HEK293 (cell line): Measurements from ENCODE around the gene DNER.

Experiments
- CTCF ChIA-PET: fragments of 350-600 bp; formaldehyde crosslinking; extraction: SDS; loops from one replicate; lab custom pipeline; 2021; ENCODE audit warnings: antibody characterized with exemption; lab: Yijun Ruan, JAX
- POLR2A ChIA-PET: fragments of 300-600 bp; formaldehyde crosslinking; extraction: SDS; loops from one replicate; lab custom pipeline; 2020; ENCODE audit warnings: antibody characterized with exemption, inconsistent platforms; lab: Yijun Ruan, JAX
- H3K27ac ChIP-seq: fragments of 200-500 bp; sonication (Bioruptor generic); 2 replicates; pipeline ENCODE4 v1.5.1; 2014; ENCODE audit warnings: low read depth, low read length, control low read depth, inconsistent platforms; ENCODE audit errors: extremely low read depth
- H3K36me3 ChIP-seq, 2 experiments: fragments of 200-500 bp in 1 of 2; sonication (Bioruptor generic) in 1 of 2; 1 replicate in 1 of 2; 2 replicates in 1 of 2; pipeline ENCODE4 v1.5.1; 2014 to 2017; ENCODE audit warnings: inconsistent platforms in 2 of 2, low read length in 2 of 2; ENCODE audit not compliant: control insufficient read depth in 2 of 2, insufficient read depth in 1 of 2
- H3K4me1 ChIP-seq: fragments of 200-500 bp; sonication (Bioruptor generic); 2 replicates; pipeline ENCODE4 v1.5.1; 2014; ENCODE audit warnings: mild to moderate bottlenecking, low read length, inconsistent platforms; ENCODE audit not compliant: control insufficient read depth, insufficient read depth
- H3K4me3 ChIP-seq: 2 replicates; pipeline ENCODE4 v1.5.1; 2011; ENCODE audit warnings: low read depth, mild to moderate bottlenecking, control low read depth, low read length, moderate library complexity
- H3K9me3 ChIP-seq: fragments of 200-500 bp; sonication (Bioruptor generic); 2 replicates; pipeline ENCODE4 v1.5.1; 2014; ENCODE audit warnings: low read depth, low read length, inconsistent platforms; ENCODE audit not compliant: control insufficient read depth, insufficient read depth
- BCL11A ChIP-seq: fragments of 450-650 bp; formaldehyde crosslinking; IDR thresholded peaks from 2 replicates; pipeline ENCODE4 v1.5.1; 2016; ENCODE audit warnings: low read depth, missing biosample characterization, missing genetic modification characterization
- EGR2 ChIP-seq: fragments of 450-650 bp; formaldehyde crosslinking; IDR thresholded peaks from 2 replicates; pipeline ENCODE4 v1.5.1; 2016; ENCODE audit warnings: low read depth, missing biosample characterization, missing genetic modification characterization
- KLF10 ChIP-seq: fragments of 450-650 bp; IDR thresholded peaks from 2 replicates; pipeline ENCODE4 v1.5.1; 2018; ENCODE audit warnings: missing biosample characterization, mild to moderate bottlenecking, missing genetic modification characterization
- WT1 ChIP-seq: fragments of 450-650 bp; formaldehyde crosslinking; IDR thresholded peaks from 2 replicates; pipeline ENCODE4 v1.5.1; 2016; ENCODE audit warnings: missing biosample characterization, missing genetic modification characterization
- ZBTB48 ChIP-seq: fragments of 450-650 bp; formaldehyde crosslinking; IDR thresholded peaks from 2 replicates; pipeline ENCODE4 v1.5.1; 2016; ENCODE audit warnings: missing biosample characterization, missing genetic modification characterization
- ZNF114 ChIP-seq: fragments of 450-650 bp; formaldehyde crosslinking; IDR thresholded peaks from 2 replicates; pipeline ENCODE4 v1.5.0; 2017; ENCODE audit warnings: missing biosample characterization, missing genetic modification characterization
- ZNF175 ChIP-seq: fragments of 450-650 bp; formaldehyde crosslinking; IDR thresholded peaks from 2 replicates; pipeline ENCODE4 v1.5.1; 2016; ENCODE audit warnings: missing biosample characterization, missing genetic modification characterization
- ZNF292 ChIP-seq: fragments of 450-650 bp; formaldehyde crosslinking; IDR thresholded peaks from 2 replicates; pipeline ENCODE4 v1.5.1; 2016; ENCODE audit warnings: low read depth, missing biosample characterization, missing genetic modification characterization, borderline replicate concordance
- ZNF366 ChIP-seq: fragments of 450-650 bp; formaldehyde crosslinking; conservative IDR thresholded peaks from 2 replicates; pipeline ENCODE4 v1.5.1; 2016; ENCODE audit warnings: missing biosample characterization, missing genetic modification characterization
- ZNF560 ChIP-seq: fragments of 450-650 bp; formaldehyde crosslinking; IDR thresholded peaks from 2 replicates; pipeline ENCODE4 v1.5.1; 2017; ENCODE audit warnings: missing biosample characterization, missing genetic modification characterization, borderline replicate concordance
- ZNF585B ChIP-seq: fragments of 450-650 bp; formaldehyde crosslinking; IDR thresholded peaks from 2 replicates; pipeline ENCODE4 v1.5.1; 2016; ENCODE audit warnings: missing biosample characterization, missing genetic modification characterization
- ZNF624 ChIP-seq: fragments of 450-650 bp; formaldehyde crosslinking; IDR thresholded peaks from 2 replicates; pipeline ENCODE4 v1.5.1; 2017; ENCODE audit warnings: missing biosample characterization, missing genetic modification characterization
- TF ChIP-seq, protein P1 (sequence below): fragments of 450-650 bp; formaldehyde crosslinking; IDR thresholded peaks from 2 replicates; pipeline ENCODE4 v1.5.1; 2016; ENCODE audit warnings: missing biosample characterization, missing genetic modification characterization
- TF ChIP-seq, protein P2 (sequence below): fragments of 450-650 bp; formaldehyde crosslinking; IDR thresholded peaks from 2 replicates; pipeline ENCODE4 v1.5.1; 2016; ENCODE audit warnings: missing biosample characterization, missing genetic modification characterization
- TF ChIP-seq, protein P3 (sequence below): fragments of 450-650 bp; IDR thresholded peaks from 2 replicates; pipeline ENCODE4 v1.5.1; 2018; ENCODE audit warnings: missing biosample characterization, missing genetic modification characterization
- TF ChIP-seq, protein P4 (sequence below): fragments of 450-650 bp; formaldehyde crosslinking; IDR thresholded peaks from 2 replicates; pipeline ENCODE4 v1.5.1; 2016; ENCODE audit warnings: missing biosample characterization, missing genetic modification characterization, low read depth
- TF ChIP-seq, protein P5 (sequence below): fragments of 450-650 bp; formaldehyde crosslinking; IDR thresholded peaks from 2 replicates; pipeline ENCODE4 v1.5.1; 2016; ENCODE audit warnings: missing biosample characterization, missing genetic modification characterization, low read depth
- TF ChIP-seq, protein P6 (sequence below): fragments of 450-650 bp; formaldehyde crosslinking; IDR thresholded peaks from 2 replicates; pipeline ENCODE4 v1.5.1; 2016; ENCODE audit warnings: missing biosample characterization, missing genetic modification characterization
- TF ChIP-seq, protein P7 (sequence below): fragments of 450-650 bp; formaldehyde crosslinking; IDR thresholded peaks from 2 replicates; pipeline ENCODE4 v1.5.1; 2016; ENCODE audit warnings: missing biosample characterization, missing genetic modification characterization

Gene DNER

DNA sequence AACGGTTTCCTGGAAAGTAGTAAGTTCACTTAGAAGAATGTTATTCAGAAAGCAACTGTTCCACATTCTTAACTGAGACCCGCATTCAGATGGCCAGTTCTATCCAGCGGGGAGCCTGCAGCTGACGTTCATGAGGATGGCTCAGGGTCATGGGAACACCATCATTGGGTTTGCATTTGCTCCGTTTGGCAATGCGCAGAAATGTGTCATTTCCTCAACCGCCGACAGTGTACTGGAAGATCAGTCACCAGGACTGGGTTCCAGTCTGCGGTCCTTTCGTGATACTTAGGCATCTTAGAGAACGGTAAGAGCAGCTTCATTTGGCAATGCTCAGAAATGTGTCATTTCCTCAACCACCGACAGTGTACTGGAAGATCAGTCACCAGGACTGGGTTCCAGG is 104.0 kb downstream of the DNER start (continued):
- TF ChIP-seq, protein P1, sequence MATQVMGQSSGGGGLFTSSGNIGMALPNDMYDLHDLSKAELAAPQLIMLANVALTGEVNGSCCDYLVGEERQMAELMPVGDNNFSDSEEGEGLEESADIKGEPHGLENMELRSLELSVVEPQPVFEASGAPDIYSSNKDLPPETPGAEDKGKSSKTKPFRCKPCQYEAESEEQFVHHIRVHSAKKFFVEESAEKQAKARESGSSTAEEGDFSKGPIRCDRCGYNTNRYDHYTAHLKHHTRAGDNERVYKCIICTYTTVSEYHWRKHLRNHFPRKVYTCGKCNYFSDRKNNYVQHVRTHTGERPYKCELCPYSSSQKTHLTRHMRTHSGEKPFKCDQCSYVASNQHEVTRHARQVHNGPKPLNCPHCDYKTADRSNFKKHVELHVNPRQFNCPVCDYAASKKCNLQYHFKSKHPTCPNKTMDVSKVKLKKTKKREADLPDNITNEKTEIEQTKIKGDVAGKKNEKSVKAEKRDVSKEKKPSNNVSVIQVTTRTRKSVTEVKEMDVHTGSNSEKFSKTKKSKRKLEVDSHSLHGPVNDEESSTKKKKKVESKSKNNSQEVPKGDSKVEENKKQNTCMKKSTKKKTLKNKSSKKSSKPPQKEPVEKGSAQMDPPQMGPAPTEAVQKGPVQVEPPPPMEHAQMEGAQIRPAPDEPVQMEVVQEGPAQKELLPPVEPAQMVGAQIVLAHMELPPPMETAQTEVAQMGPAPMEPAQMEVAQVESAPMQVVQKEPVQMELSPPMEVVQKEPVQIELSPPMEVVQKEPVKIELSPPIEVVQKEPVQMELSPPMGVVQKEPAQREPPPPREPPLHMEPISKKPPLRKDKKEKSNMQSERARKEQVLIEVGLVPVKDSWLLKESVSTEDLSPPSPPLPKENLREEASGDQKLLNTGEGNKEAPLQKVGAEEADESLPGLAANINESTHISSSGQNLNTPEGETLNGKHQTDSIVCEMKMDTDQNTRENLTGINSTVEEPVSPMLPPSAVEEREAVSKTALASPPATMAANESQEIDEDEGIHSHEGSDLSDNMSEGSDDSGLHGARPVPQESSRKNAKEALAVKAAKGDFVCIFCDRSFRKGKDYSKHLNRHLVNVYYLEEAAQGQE (tag by site-specific recombination) = no peak
- TF ChIP-seq ZBTB48 (tag by site-specific recombination) (no peak), EGR2 (tag by site-specific recombination) (no peak), ZNF175 (no peak), WT1 (tag by site-specific recombination) (no peak)
- TF ChIP-seq, protein P2, sequence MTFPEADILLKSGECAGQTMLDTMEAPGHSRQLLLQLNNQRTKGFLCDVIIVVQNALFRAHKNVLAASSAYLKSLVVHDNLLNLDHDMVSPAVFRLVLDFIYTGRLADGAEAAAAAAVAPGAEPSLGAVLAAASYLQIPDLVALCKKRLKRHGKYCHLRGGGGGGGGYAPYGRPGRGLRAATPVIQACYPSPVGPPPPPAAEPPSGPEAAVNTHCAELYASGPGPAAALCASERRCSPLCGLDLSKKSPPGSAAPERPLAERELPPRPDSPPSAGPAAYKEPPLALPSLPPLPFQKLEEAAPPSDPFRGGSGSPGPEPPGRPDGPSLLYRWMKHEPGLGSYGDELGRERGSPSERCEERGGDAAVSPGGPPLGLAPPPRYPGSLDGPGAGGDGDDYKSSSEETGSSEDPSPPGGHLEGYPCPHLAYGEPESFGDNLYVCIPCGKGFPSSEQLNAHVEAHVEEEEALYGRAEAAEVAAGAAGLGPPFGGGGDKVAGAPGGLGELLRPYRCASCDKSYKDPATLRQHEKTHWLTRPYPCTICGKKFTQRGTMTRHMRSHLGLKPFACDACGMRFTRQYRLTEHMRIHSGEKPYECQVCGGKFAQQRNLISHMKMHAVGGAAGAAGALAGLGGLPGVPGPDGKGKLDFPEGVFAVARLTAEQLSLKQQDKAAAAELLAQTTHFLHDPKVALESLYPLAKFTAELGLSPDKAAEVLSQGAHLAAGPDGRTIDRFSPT (tag by site-specific recombination) = no peak
- TF ChIP-seq, protein P3, sequence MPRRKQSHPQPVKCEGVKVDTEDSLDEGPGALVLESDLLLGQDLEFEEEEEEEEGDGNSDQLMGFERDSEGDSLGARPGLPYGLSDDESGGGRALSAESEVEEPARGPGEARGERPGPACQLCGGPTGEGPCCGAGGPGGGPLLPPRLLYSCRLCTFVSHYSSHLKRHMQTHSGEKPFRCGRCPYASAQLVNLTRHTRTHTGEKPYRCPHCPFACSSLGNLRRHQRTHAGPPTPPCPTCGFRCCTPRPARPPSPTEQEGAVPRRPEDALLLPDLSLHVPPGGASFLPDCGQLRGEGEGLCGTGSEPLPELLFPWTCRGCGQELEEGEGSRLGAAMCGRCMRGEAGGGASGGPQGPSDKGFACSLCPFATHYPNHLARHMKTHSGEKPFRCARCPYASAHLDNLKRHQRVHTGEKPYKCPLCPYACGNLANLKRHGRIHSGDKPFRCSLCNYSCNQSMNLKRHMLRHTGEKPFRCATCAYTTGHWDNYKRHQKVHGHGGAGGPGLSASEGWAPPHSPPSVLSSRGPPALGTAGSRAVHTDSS = no peak

DNA sequence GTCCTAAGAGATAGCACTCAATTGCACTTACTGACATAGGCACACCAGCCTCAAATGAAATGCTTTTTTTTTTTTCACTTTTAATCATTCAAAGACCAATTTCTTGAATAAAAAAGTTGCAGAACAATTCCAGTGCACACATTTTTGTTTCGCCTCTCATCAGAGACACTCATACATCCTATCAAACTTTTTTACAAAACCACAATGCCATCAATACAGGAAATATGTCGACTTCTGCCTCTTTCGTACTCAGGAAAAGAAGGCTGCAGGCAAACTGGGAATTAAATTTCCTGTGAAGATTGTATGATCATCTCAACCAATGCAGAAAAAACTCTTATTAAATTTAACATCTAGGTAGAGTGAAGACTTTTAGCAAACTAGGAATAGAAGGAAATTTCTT is 112.4 kb downstream of the DNER start:
- POLR2A ChIA-PET = no interaction called here
- Histone ChIP-seq H3K4me1 (no peaks in the 10 kb centered on the region), H3K9me3 (no peaks in the 10 kb centered on the region), H3K4me3 (no peak overlapping the region), H3K36me3 (no peaks in the 10 kb centered on the region), H3K27ac (no peak overlapping the region)
- no peak for TF ChIP-seq KLF10 (tag by site-specific recombination)
- CTCF ChIA-PET = interaction anchor here (0.6 kb wide), 1 partner anchor 249 kb away, joined by 5 read pairs; no protein-coding TSS in a partner anchor

DNA sequence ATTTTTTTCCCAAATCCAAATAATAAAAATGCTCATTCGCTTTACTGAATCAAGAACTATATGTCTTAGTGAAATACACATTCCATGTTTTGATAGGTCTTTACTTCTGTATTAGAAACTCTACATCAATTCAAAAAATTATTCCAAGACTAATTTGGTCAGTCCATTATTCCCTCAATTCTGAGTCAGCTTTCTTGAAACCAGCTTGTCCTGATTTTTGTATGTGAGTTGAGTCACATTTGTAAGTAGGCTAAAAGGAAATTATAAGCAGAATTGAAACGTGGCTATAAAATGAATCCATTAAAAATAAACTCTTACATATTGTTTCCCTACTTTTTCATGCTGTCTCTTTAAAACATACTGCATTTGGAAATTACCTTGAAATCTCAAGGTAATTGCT is 113.0 kb downstream of the DNER start:
- CTCF ChIA-PET = interaction anchor here (0.6 kb wide), 1 partner anchor 248 kb away, joined by 5 read pairs; no protein-coding TSS in a partner anchor

More for the DNA sequence above, 113.0 kb downstream of the DNER start:
- Histone ChIP-seq H3K9me3 (no peaks in the 10 kb centered on the region), H3K4me3 (no peak overlapping the region), H3K36me3 (no peaks in the 10 kb centered on the region), H3K4me1 (no peaks in the 10 kb centered on the region), H3K27ac (no peak overlapping the region)
- TF ChIP-seq BCL11A (tag by site-specific recombination) (no peak), ZNF114 (no peak), ZNF560 (tag by site-specific recombination) (no peak), WT1 (tag by site-specific recombination) (no peak), ZNF585B (tag by site-specific recombination) (no peak), ZNF624 (tag by site-specific recombination) (no peak), ZNF366 (tag by site-specific recombination) (no peak), ZNF292 (tag by site-specific recombination) (no peak)
- TF ChIP-seq, protein P4, sequence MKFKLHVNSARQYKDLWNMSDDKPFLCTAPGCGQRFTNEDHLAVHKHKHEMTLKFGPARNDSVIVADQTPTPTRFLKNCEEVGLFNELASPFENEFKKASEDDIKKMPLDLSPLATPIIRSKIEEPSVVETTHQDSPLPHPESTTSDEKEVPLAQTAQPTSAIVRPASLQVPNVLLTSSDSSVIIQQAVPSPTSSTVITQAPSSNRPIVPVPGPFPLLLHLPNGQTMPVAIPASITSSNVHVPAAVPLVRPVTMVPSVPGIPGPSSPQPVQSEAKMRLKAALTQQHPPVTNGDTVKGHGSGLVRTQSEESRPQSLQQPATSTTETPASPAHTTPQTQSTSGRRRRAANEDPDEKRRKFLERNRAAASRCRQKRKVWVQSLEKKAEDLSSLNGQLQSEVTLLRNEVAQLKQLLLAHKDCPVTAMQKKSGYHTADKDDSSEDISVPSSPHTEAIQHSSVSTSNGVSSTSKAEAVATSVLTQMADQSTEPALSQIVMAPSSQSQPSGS (tag by site-specific recombination) = no peak
- TF ChIP-seq, protein P5, sequence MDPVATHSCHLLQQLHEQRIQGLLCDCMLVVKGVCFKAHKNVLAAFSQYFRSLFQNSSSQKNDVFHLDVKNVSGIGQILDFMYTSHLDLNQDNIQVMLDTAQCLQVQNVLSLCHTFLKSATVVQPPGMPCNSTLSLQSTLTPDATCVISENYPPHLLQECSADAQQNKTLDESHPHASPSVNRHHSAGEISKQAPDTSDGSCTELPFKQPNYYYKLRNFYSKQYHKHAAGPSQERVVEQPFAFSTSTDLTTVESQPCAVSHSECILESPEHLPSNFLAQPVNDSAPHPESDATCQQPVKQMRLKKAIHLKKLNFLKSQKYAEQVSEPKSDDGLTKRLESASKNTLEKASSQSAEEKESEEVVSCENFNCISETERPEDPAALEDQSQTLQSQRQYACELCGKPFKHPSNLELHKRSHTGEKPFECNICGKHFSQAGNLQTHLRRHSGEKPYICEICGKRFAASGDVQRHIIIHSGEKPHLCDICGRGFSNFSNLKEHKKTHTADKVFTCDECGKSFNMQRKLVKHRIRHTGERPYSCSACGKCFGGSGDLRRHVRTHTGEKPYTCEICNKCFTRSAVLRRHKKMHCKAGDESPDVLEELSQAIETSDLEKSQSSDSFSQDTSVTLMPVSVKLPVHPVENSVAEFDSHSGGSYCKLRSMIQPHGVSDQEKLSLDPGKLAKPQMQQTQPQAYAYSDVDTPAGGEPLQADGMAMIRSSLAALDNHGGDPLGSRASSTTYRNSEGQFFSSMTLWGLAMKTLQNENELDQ = no peak
- TF ChIP-seq, protein P6, sequence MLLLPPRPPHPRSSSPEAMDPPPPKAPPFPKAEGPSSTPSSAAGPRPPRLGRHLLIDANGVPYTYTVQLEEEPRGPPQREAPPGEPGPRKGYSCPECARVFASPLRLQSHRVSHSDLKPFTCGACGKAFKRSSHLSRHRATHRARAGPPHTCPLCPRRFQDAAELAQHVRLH (tag by site-specific recombination) = no peak
- TF ChIP-seq, protein P7, sequence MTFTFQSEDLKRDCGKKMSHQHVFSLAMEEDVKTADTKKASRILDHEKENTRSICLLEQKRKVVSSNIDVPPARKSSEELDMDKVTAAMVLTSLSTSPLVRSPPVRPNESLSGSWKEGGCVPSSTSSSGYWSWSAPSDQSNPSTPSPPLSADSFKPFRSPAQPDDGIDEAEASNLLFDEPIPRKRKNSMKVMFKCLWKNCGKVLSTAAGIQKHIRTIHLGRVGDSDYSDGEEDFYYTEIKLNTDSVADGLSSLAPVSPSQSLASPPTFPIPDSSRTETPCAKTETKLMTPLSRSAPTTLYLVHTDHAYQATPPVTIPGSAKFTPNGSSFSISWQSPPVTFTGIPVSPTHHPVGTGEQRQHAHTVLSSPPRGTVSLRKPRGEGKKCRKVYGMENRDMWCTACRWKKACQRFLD = no peak
- POLR2A ChIA-PET = no interaction called here
